ENCODE measurements around the gene ELL2.

DNA sequence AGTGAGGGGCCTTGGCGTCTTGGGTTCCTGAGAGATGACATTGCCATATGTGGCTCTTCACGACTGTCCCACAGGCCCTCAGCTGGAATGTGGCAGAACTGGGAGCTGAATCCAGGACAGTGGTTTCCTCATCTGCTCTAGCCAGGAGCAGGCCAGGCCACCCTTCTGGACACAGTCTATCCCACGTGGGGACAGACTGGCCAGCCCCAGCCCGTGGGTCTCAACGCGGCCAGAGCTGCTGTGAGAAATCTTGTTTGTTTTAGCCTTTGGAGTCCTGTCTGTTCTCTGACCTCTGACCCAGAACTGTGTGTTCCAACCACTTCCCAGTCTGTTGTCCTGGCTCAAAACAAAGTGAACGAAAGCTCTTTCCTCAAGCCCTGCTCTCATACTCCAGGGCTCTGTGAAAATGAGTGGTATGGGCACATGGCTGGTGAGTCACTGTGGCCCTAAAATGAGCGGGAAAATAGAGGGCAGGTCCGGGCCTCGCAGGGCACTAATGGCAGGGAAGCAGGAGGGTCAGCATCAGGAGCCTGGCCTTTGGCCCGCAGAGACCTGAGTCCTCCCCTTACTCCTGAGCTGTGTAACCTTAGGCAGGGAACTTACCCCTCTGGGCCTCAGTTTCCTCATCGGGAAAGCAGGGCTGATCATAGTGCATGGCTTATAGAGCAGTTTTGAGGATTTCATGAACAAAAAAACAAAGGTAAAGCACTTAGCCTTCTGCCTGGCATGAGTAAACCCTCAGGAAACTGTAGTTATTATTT, 104.3 kb downstream of the ELL2 start:
- TF ChIP-seq, protein P1, sequence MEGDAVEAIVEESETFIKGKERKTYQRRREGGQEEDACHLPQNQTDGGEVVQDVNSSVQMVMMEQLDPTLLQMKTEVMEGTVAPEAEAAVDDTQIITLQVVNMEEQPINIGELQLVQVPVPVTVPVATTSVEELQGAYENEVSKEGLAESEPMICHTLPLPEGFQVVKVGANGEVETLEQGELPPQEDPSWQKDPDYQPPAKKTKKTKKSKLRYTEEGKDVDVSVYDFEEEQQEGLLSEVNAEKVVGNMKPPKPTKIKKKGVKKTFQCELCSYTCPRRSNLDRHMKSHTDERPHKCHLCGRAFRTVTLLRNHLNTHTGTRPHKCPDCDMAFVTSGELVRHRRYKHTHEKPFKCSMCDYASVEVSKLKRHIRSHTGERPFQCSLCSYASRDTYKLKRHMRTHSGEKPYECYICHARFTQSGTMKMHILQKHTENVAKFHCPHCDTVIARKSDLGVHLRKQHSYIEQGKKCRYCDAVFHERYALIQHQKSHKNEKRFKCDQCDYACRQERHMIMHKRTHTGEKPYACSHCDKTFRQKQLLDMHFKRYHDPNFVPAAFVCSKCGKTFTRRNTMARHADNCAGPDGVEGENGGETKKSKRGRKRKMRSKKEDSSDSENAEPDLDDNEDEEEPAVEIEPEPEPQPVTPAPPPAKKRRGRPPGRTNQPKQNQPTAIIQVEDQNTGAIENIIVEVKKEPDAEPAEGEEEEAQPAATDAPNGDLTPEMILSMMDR (optimal IDR thresholded peaks at IDR 0.05 in 1 of 3, IDR thresholded peaks at IDR 0.05 in 1 of 3, conservative IDR thresholded peaks at IDR 0.05 in 1 of 3; ENCODE audit: extremely low read depth in 1 of 3, insufficient read depth in 2 of 3, low read length in 3 of 3): no peak
- no peak for TF ChIP-seq EZH2 (IDR thresholded peaks at IDR 0.05; ENCODE audit: low read length)
